SK-N-SH treated with all-trans-retinoic acid at 6 μM for 48 hours (cell line): ENCODE measurements around the gene SPTSSB.

Experiments used
- ATAC-seq: fragments of 200-7000 bp; cut with Tn5 transposase; 3 replicates; pipeline ENCODE4 v1.9.1; 2020; ENCODE audit warnings: mild to moderate bottlenecking, moderate library complexity
- ARNTL ChIP-seq: fragments of 450-650 bp; formaldehyde crosslinking; IDR thresholded peaks from 2 replicates; pipeline ENCODE4 v1.5.0; 2020; ENCODE audit warnings: low read depth, mild to moderate bottlenecking, moderate library complexity, borderline replicate concordance
- BACH2 ChIP-seq: fragments of 250-450 bp; sonication (Bioruptor Pico); IDR thresholded peaks from 2 replicates; pipeline ENCODE4 v1.9.0; 2021; ENCODE audit warnings: mild to moderate bottlenecking, borderline replicate concordance
- CREB5 ChIP-seq: fragments of 250-450 bp; sonication (Bioruptor Pico); IDR thresholded peaks from 2 replicates; pipeline ENCODE4 v1.5.1; 2020; ENCODE audit warnings: low read depth, mild to moderate bottlenecking, moderate library complexity
- CSDC2 ChIP-seq: fragments of 250-450 bp; sonication (Bioruptor Pico); IDR thresholded peaks from 2 replicates; pipeline ENCODE4 v1.5.0; 2020; ENCODE audit warnings: mild to moderate bottlenecking, moderate library complexity
- CSRNP3 ChIP-seq: fragments of 250-450 bp; sonication (Bioruptor Pico); IDR thresholded peaks from 2 replicates; pipeline ENCODE4 v1.5.1; 2021; ENCODE audit warnings: mild to moderate bottlenecking, moderate library complexity
- ESRRG ChIP-seq: fragments of 250-450 bp; sonication (Bioruptor Pico); IDR thresholded peaks from 2 replicates; pipeline ENCODE4 v1.6.1; 2021; ENCODE audit warnings: mild to moderate bottlenecking
- GLIS3 ChIP-seq: fragments of 250-450 bp; sonication (Bioruptor Pico); IDR thresholded peaks from 2 replicates; pipeline ENCODE4 v1.5.0; 2020; ENCODE audit warnings: mild to moderate bottlenecking, moderate library complexity
- ISL1 ChIP-seq: fragments of 250-450 bp; sonication (Bioruptor Pico); IDR thresholded peaks from 2 replicates; pipeline ENCODE4 v2.1.2; 2022; ENCODE audit warnings: mild to moderate bottlenecking, moderate library complexity
- OSR1 ChIP-seq: fragments of 250-450 bp; sonication (Bioruptor Pico); IDR thresholded peaks from 2 replicates; pipeline ENCODE4 v1.8.0; 2022; ENCODE audit warnings: moderate library complexity, mild to moderate bottlenecking, inconsistent platforms
- PPARA ChIP-seq: fragments of 250-450 bp; sonication (Bioruptor Pico); IDR thresholded peaks from 2 replicates; pipeline ENCODE4 v1.5.0; 2020; ENCODE audit warnings: mild to moderate bottlenecking, borderline replicate concordance
- RARB ChIP-seq: fragments of 250-450 bp; sonication (Bioruptor Pico); IDR thresholded peaks from 2 replicates; pipeline ENCODE4 v1.8.0; 2021; ENCODE audit warnings: mild to moderate bottlenecking, moderate library complexity
- SNAI2 ChIP-seq: fragments of 250-450 bp; sonication (Bioruptor Pico); IDR thresholded peaks from 2 replicates; pipeline ENCODE4 v1.5.0; 2020; ENCODE audit warnings: mild to moderate bottlenecking, moderate library complexity
- TCF4 ChIP-seq: fragments of 250-450 bp; sonication (Bioruptor Pico); IDR thresholded peaks from 2 replicates; pipeline ENCODE4 v1.8.0; 2021; ENCODE audit warnings: mild to moderate bottlenecking, moderate library complexity, borderline replicate concordance
- TOX ChIP-seq: fragments of 250-450 bp; sonication (Bioruptor Pico); IDR thresholded peaks from 2 replicates; pipeline ENCODE4 v1.8.0; 2021; ENCODE audit warnings: mild to moderate bottlenecking, moderate library complexity, borderline replicate concordance
- TSHZ2 ChIP-seq: fragments of 250-450 bp; sonication (Bioruptor Pico); IDR thresholded peaks from 2 replicates; pipeline ENCODE4 v1.5.0; 2020; ENCODE audit warnings: mild to moderate bottlenecking, moderate library complexity
- ZC3H10 ChIP-seq: fragments of 250-450 bp; sonication (Bioruptor Pico); IDR thresholded peaks from 2 replicates; pipeline ENCODE4 v1.5.1; 2021; ENCODE audit warnings: mild to moderate bottlenecking, moderate library complexity
- ZFP30 ChIP-seq: fragments of 450-650 bp; formaldehyde crosslinking; IDR thresholded peaks from 2 replicates; pipeline ENCODE4 v1.5.0; 2022; ENCODE audit warnings: mild to moderate bottlenecking, moderate library complexity
- ZNF70 ChIP-seq: fragments of 450-650 bp; formaldehyde crosslinking; IDR thresholded peaks from 2 replicates; pipeline ENCODE4 v1.5.0; 2020; ENCODE audit warnings: mild to moderate bottlenecking, moderate library complexity
- ZNF8 ChIP-seq: fragments of 450-650 bp; formaldehyde crosslinking; IDR thresholded peaks from 2 replicates; pipeline ENCODE4 v1.5.0; 2020; ENCODE audit warnings: mild to moderate bottlenecking, moderate library complexity
- TF ChIP-seq, protein P1 (sequence below): fragments of 250-450 bp; sonication (Bioruptor Pico); IDR thresholded peaks from 2 replicates; pipeline ENCODE4 v1.8.0; 2021; ENCODE audit warnings: low read depth, mild to moderate bottlenecking, moderate library complexity, borderline replicate concordance

The SPTSSB gene

GRCh38 chr3:161316006-161316689 is 55.2 kb downstream of the SPTSSB start:
- TF ChIP-seq ZFP30 (CRISPR knock-in tag) = no peak
- no peak for TF ChIP-seq PPARA (CRISPR knock-in tag)
- no peak for TF ChIP-seq SNAI2 (CRISPR knock-in tag)
- no peak for TF ChIP-seq ESRRG (CRISPR knock-in tag)
- no peak for TF ChIP-seq CSRNP3 (CRISPR knock-in tag)
- no peak for TF ChIP-seq TOX (CRISPR knock-in tag)
- TF ChIP-seq BACH2 (CRISPR knock-in tag) = no peak
- TF ChIP-seq RARB (CRISPR knock-in tag) = no peak
- no peak for TF ChIP-seq TSHZ2 (CRISPR knock-in tag)
- TF ChIP-seq ISL1 (CRISPR knock-in tag) = no peak
- ATAC-seq = no peak

GRCh38 chr3:161314836-161315395 is 56.4 kb downstream of the SPTSSB start:
- TF ChIP-seq ZFP30 (CRISPR knock-in tag) (no peak), CREB5 (CRISPR knock-in tag) (no peak), ESRRG (CRISPR knock-in tag) (no peak), PPARA (CRISPR knock-in tag) (no peak), SNAI2 (CRISPR knock-in tag) (no peak), GLIS3 (CRISPR knock-in tag) (no peak), CSRNP3 (CRISPR knock-in tag) (no peak), ZNF70 (CRISPR knock-in tag) (no peak), RARB (CRISPR knock-in tag) (no peak), ZNF8 (CRISPR knock-in tag) (no peak), OSR1 (no peak)
- TF ChIP-seq, protein P1, sequence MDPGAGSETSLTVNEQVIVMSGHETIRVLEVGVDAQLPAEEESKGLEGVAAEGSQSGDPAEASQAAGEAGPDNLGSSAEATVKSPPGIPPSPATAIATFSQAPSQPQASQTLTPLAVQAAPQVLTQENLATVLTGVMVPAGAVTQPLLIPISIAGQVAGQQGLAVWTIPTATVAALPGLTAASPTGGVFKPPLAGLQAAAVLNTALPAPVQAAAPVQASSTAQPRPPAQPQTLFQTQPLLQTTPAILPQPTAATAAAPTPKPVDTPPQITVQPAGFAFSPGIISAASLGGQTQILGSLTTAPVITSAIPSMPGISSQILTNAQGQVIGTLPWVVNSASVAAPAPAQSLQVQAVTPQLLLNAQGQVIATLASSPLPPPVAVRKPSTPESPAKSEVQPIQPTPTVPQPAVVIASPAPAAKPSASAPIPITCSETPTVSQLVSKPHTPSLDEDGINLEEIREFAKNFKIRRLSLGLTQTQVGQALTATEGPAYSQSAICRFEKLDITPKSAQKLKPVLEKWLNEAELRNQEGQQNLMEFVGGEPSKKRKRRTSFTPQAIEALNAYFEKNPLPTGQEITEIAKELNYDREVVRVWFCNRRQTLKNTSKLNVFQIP (CRISPR knock-in tag) = no peak
- ATAC-seq = no peak

- ATAC-seq = no peak
- no peak for TF ChIP-seq ZC3H10 (CRISPR knock-in tag)
- TF ChIP-seq CSRNP3 (CRISPR knock-in tag) = no peak
- no peak for TF ChIP-seq ESRRG (CRISPR knock-in tag)
- no peak for TF ChIP-seq CREB5 (CRISPR knock-in tag)
- TF ChIP-seq RARB (CRISPR knock-in tag) = no peak
- no peak for TF ChIP-seq ARNTL (CRISPR knock-in tag)
- TF ChIP-seq PPARA (CRISPR knock-in tag) = no peak
- TF ChIP-seq, protein P1 (CRISPR knock-in tag) = no peak
- TF ChIP-seq TCF4 (CRISPR knock-in tag) = no peak
- no peak for TF ChIP-seq ZNF70 (CRISPR knock-in tag)
- TF ChIP-seq TOX (CRISPR knock-in tag) = no peak
- no peak for TF ChIP-seq CSDC2 (CRISPR knock-in tag)
- TF ChIP-seq BACH2 (CRISPR knock-in tag) = no peak
- TF ChIP-seq ZNF8 (CRISPR knock-in tag) = no peak
These were observed 60.5 kb downstream of the SPTSSB start for GRCh38 chr3:161310649-161311423.
